ENCODE measurements around the gene TTC39B.

TTC39B gene

GRCh38 chr9:15142878-15143534 is 164.0 kb downstream of the TTC39B start:
- H3K27ac Mint-ChIP-seq = no peak overlapping the region
- H3K9me3 Mint-ChIP-seq = no peaks in the 10 kb centered on the region
- H3K4me1 Mint-ChIP-seq = no peaks in the 10 kb centered on the region
- H3K36me3 Mint-ChIP-seq (ENCODE audit: low read depth) = no peaks in the 10 kb centered on the region
- H3K4me3 Mint-ChIP-seq = no peak overlapping the region
- no peaks in the 10 kb centered on the region for H3K27me3 Mint-ChIP-seq
- DNase-seq (no peak), ATAC-seq (peak; percentile 61)

GRCh38 chr9:15140051-15140450 is 167.0 kb downstream of the TTC39B start:
- no peak overlapping the region for H3K4me3 Mint-ChIP-seq
- H3K36me3 Mint-ChIP-seq (ENCODE audit: low read depth) = no peaks in the 10 kb centered on the region
- H3K27me3 Mint-ChIP-seq = no peaks in the 10 kb centered on the region
- H3K4me1 Mint-ChIP-seq = peaks cover 1% of the 10 kb centered on the region
- DNase-seq (no peak), ATAC-seq (no peak)
- no peaks in the 10 kb centered on the region for H3K9me3 Mint-ChIP-seq
- H3K27ac Mint-ChIP-seq = no peak overlapping the region

DNA sequence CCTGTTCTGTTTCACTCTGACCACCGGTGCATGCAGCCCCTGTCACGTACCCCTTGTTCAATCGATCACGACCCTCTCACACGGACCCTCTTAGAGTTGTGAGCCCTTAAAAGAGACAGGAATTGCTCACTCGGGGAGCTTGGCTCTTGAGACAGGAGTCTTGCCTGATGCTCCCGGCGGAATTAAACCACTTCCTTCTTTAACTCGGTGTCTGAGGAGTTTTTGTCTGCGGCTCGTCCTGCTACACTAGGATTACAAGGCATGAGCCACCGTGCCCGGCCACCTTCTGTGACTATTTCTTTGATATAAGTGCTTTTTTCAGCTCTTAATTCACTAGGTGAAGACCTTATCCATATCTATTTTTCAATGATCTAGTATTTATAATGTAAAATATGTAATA is 167.5 kb downstream of the TTC39B start:
- DNase-seq (no peak), ATAC-seq (no peak)
- Mint-ChIP-seq H3K27ac (no peak overlapping the region), H3K9me3 (no peaks in the 10 kb centered on the region), H3K4me1 (peaks cover 1% of the 10 kb centered on the region), H3K27me3 (peaks cover under 1% of the 10 kb centered on the region), H3K36me3 (ENCODE audit: low read depth) (no peaks in the 10 kb centered on the region), H3K4me3 (no peak overlapping the region)

- H3K27ac Mint-ChIP-seq = no peak overlapping the region
- H3K4me3 Mint-ChIP-seq = no peak overlapping the region
- peaks cover 1% of the 10 kb centered on the region for H3K4me1 Mint-ChIP-seq
- H3K27me3 Mint-ChIP-seq = peaks cover 1% of the 10 kb centered on the region
- DNase-seq (no peak), ATAC-seq (no peak)
- H3K36me3 Mint-ChIP-seq (ENCODE audit: low read depth) = no peaks in the 10 kb centered on the region
- no peaks in the 10 kb centered on the region for H3K9me3 Mint-ChIP-seq
Measured at GRCh38 chr9:15138357-15138686, 168.7 kb downstream of the TTC39B start.

DNA sequence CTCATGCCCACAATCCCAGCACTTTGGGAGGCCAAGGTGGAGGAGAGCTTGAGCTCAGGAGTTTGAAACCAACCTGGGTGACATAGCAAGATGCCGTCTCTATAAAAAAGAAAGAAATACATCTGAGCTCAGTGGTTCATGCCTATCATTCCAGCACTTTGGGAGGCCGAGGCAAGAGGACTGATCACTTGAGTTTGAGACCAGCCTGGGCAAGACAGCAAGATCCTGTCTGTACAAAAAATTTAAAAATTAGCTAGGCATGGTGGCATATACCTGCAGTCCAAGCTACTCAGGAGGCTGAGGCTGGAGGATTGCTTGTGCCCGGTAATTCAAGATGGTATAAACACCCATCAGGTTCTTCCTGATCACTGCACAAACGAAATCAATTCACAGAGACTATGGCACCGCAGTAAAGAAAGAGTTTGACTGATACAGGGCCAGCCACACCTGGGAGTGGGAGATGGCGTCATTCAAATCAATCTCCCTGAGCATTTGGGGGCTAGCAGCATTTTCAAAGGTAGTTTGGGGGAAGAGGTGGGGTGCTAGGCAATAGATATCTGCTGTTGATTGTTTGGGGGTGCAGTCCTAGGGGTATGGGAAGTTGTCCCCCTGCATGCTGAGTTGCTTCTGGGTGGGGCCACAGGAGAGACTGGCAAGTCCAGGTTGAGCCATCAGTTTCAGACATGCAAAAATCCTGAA is 169.2 kb downstream of the TTC39B start:
- no peak overlapping the region for H3K27ac Mint-ChIP-seq
- H3K9me3 Mint-ChIP-seq = no peaks in the 10 kb centered on the region
- peaks cover 1% of the 10 kb centered on the region for H3K4me1 Mint-ChIP-seq
- H3K27me3 Mint-ChIP-seq = peaks cover 1% of the 10 kb centered on the region
- ATAC-seq (no peak), DNase-seq (no peak)
- no peaks in the 10 kb centered on the region for H3K36me3 Mint-ChIP-seq (ENCODE audit: low read depth)
- no peak overlapping the region for H3K4me3 Mint-ChIP-seq

GRCh38 chr9:15137089-15137488 is 169.9 kb downstream of the TTC39B start:
- ATAC-seq (no peak), DNase-seq (no peak)
- H3K4me3 Mint-ChIP-seq = no peak overlapping the region
- H3K9me3 Mint-ChIP-seq = no peaks in the 10 kb centered on the region
- H3K36me3 Mint-ChIP-seq (ENCODE audit: low read depth) = no peaks in the 10 kb centered on the region
- H3K27me3 Mint-ChIP-seq = peaks cover 1% of the 10 kb centered on the region
- H3K4me1 Mint-ChIP-seq = peaks cover 1% of the 10 kb centered on the region
- H3K27ac Mint-ChIP-seq = no peak overlapping the region

DNA sequence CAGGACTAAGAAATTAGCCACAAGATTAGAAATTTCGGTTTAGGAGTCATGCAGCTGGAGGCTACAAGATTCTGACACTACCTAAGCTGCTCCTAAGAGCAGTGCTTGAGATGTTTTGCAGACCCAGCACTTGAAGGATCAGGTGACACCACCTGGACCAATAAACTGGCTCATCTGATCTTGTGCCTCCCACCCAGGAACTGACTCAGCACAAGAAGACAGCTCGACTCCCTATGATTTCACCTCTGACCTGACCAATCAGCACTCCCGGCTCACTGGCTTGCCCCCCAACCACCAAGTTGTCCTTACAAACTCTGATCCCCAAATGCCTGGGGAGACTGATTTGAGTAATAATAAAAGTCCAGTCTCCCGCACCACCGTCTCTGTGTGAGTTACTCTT is 170.4 kb downstream of the TTC39B start:
- DNase-seq (no peak), ATAC-seq (no peak)
- H3K36me3 Mint-ChIP-seq (ENCODE audit: low read depth) = no peaks in the 10 kb centered on the region
- peaks cover 1% of the 10 kb centered on the region for H3K27me3 Mint-ChIP-seq
- H3K4me1 Mint-ChIP-seq = peaks cover 1% of the 10 kb centered on the region
- no peak overlapping the region for H3K27ac Mint-ChIP-seq
- no peaks in the 10 kb centered on the region for H3K9me3 Mint-ChIP-seq
- no peak overlapping the region for H3K4me3 Mint-ChIP-seq

DNA sequence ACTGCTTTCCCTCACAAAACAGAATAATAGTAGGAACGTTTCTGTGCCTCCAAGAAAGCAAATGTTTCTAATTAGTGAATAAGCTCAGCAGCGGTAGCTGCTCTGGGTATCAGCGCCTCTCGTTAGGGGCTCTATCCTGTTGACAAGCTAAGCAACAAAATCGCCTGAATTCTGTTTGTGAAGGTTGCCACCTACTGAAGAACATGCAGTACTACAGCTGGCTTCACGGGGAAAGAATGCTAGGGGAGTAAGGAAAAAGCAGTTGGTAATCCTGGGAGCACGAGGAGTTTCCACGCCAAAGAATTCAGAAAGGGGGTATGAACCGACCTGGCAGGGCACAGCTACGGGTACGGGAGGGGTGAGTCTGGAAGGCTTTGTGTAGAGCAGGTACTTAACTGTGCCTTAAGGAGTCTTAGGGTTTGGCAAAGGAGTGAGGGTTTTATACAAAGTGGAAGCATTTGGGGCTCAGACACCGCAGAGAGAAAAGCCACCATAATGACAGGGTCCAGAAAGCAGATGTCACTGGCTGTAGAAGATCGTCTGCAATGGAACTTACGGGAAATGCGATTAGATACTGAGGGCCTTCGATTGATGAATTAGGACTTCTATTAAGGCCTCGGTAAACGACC is 171.7 kb downstream of the TTC39B start:
- ATAC-seq = peak; percentile 69
- no peak overlapping the region for H3K4me3 Mint-ChIP-seq
- peaks cover 1% of the 10 kb centered on the region for H3K27me3 Mint-ChIP-seq
- no peak overlapping the region for H3K27ac Mint-ChIP-seq
- H3K4me1 Mint-ChIP-seq = peaks cover 1% of the 10 kb centered on the region
- peak; percentile 34 for DNase-seq
- no peaks in the 10 kb centered on the region for H3K9me3 Mint-ChIP-seq
- no peaks in the 10 kb centered on the region for H3K36me3 Mint-ChIP-seq (ENCODE audit: low read depth)

DNA sequence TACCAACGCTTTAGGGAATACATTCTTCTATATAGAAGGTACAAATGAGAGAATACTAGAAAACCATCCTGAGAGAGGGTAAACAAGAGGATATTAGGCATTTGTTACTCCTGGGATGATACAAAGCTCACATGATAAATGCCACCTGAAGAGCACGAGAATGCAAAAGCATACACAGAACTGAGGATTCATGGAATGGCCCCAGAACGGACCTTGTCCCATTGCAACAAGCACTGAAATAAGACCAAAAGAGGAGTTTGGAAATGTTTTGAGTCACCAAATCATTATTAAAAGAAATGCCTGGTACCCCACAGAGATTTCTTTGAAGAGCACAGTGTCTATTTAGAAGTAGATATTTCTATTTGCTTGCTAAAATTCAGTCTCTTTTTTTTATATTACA is 173.5 kb downstream of the TTC39B start:
- ATAC-seq = no peak
- DNase-seq = no peak
- H3K4me1 Mint-ChIP-seq = peaks cover 1% of the 10 kb centered on the region

DNA sequence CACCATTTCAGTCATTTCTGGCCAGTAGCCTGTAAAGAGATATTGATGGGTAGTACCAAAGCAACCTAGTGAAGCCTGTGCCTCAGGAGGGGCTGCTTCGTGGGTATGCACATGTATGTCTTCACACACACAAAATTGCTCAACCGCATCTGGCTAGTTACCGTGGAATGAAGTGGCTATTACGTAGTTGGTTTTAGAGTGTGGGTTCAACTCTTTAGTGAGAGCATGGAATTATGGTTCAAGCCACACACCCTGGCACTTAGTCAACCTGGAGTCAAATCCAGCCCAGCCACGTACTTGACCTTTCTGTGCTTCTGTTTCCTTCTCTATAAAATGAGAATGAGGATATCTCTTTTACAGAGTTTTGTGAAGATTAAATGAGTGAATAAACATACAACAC is 174.9 kb downstream of the TTC39B start:
- H3K9me3 Mint-ChIP-seq = no peaks in the 10 kb centered on the region

More for the DNA sequence above, 173.5 kb downstream of the TTC39B start:
- Mint-ChIP-seq H3K36me3 (ENCODE audit: low read depth) (no peaks in the 10 kb centered on the region), H3K27ac (no peak overlapping the region), H3K4me3 (no peak overlapping the region), H3K9me3 (no peaks in the 10 kb centered on the region), H3K27me3 (peaks cover 1% of the 10 kb centered on the region)

GRCh38 chr9:15131094-15131493 is 175.9 kb downstream of the TTC39B start:
- no peak overlapping the region for H3K27ac Mint-ChIP-seq
- H3K9me3 Mint-ChIP-seq = no peaks in the 10 kb centered on the region
- no peaks in the 10 kb centered on the region for H3K36me3 Mint-ChIP-seq (ENCODE audit: low read depth)
- no peaks in the 10 kb centered on the region for H3K4me1 Mint-ChIP-seq
- H3K27me3 Mint-ChIP-seq = peaks cover 11% of the 10 kb centered on the region
- ATAC-seq = no peak
- no peak overlapping the region for H3K4me3 Mint-ChIP-seq
- DNase-seq = no peak

More for the DNA sequence above, 174.9 kb downstream of the TTC39B start:
- H3K4me3 Mint-ChIP-seq = no peak overlapping the region
- no peak for DNase-seq
- no peak overlapping the region for H3K27ac Mint-ChIP-seq
- no peak for ATAC-seq
- peaks cover 1% of the 10 kb centered on the region for H3K4me1 Mint-ChIP-seq
- no peaks in the 10 kb centered on the region for H3K36me3 Mint-ChIP-seq (ENCODE audit: low read depth)
- H3K27me3 Mint-ChIP-seq = peaks cover 5% of the 10 kb centered on the region

DNA sequence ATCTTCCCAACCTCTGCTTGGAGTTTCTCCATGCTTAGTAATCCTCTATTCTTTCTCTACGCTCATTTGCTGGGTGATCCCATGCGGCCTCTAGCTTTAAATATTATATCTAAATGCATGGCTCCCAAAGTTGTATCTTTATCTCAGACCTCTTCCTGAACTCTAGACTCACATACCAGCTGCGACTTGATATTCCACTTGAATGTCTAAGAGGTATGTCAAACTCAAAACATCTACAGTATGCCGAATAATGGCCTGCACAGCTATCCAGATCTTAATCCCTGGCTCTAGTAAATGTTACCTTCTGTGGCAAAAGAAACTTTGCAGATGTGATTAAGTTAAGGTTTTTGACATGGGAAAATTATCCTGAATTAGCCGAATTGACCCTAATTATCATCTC is 179.2 kb downstream of the TTC39B start:
- Mint-ChIP-seq H3K36me3 (ENCODE audit: low read depth) (no peaks in the 10 kb centered on the region), H3K4me3 (no peak overlapping the region), H3K9me3 (no peaks in the 10 kb centered on the region), H3K4me1 (no peaks in the 10 kb centered on the region), H3K27me3 (peaks cover 13% of the 10 kb centered on the region), H3K27ac (no peak overlapping the region)
- DNase-seq (no peak), ATAC-seq (no peak)

- ATAC-seq (no peak), DNase-seq (no peak)
- Mint-ChIP-seq H3K27ac (no peak overlapping the region), H3K27me3 (peaks cover 9% of the 10 kb centered on the region), H3K36me3 (ENCODE audit: low read depth) (no peaks in the 10 kb centered on the region), H3K9me3 (no peaks in the 10 kb centered on the region), H3K4me3 (no peak overlapping the region), H3K4me1 (peaks cover 6% of the 10 kb centered on the region)
Measured at GRCh38 chr9:15121630-15122029, 185.4 kb downstream of the TTC39B start.

DNA sequence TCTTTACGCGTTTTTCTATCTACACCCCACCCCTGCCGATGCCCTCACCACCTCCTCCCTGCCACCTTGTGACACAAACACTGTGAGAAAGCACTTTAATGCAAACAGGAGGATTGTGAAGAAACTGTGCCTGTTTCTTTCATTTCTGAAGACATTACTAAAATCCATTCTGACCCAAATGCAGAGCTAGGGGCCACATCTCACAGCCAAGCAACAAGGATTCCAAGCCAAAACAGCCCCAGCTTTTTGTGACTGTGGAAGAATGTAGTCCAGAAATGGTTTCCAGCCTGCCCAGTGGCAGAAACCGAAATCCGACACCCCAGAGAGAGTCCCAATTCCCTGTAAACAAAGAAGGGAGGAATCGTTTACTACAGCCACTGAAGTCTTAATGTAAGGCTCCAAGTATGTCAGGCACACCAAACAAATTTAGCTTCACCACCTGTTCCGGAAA is 190.9 kb downstream of the TTC39B start:
- ATAC-seq (no peak), DNase-seq (no peak)
- H3K4me1 Mint-ChIP-seq = no peaks in the 10 kb centered on the region
- H3K36me3 Mint-ChIP-seq (ENCODE audit: low read depth) = no peaks in the 10 kb centered on the region
- H3K4me3 Mint-ChIP-seq = no peak overlapping the region
- H3K9me3 Mint-ChIP-seq = no peaks in the 10 kb centered on the region
- no peak overlapping the region for H3K27ac Mint-ChIP-seq
- H3K27me3 Mint-ChIP-seq = peaks cover 2% of the 10 kb centered on the region

GRCh38 chr9:15115702-15116101 is 191.3 kb downstream of the TTC39B start:
- H3K36me3 Mint-ChIP-seq (ENCODE audit: low read depth) = no peaks in the 10 kb centered on the region
- no peak overlapping the region for H3K27ac Mint-ChIP-seq
- H3K4me3 Mint-ChIP-seq = no peak overlapping the region

More at GRCh38 chr9:15115702-15116101, 191.3 kb downstream of the TTC39B start:
- peaks cover 2% of the 10 kb centered on the region for H3K27me3 Mint-ChIP-seq
- no peak for ATAC-seq
- no peaks in the 10 kb centered on the region for H3K9me3 Mint-ChIP-seq
- H3K4me1 Mint-ChIP-seq = no peaks in the 10 kb centered on the region
- no peak for DNase-seq

Data from activated naive CD8-positive, alpha-beta T cell treated with anti-CD3 and anti-CD28 coated beads, Interleukin-2, amount 50 U/mL, for 24 hours (primary cell).